GM12878 (cell line): ENCODE data around the gene TACC2. TPM values are rescaled to one million over a fixed set of nuclear protein-coding genes. Genes with fewer than 3 reads are reported as not detected.
"Not testable (repeated sequence)": the region's sequence is repeated elsewhere in the genome, so short reads cannot be mapped to it uniquely, and the experiment has no call there.

Experiments
- ATAC-seq: fragments of 200-7000 bp; cut with Tn5 transposase; 3 replicates; pipeline ENCODE4 v1.9.1; 2020; ENCODE audit warnings: mild to moderate bottlenecking, moderate library complexity
- BruUV-seq: library from RNA; stranded (reverse); fragments of 400-500 nt; replicated peaks from 2 replicates; lab custom pipeline; 2021; lab: Mats Ljungman, UMichigan
- CTCF ChIA-PET: fragments of 300-600 bp; sonication (Branson Sonifier 250); formaldehyde crosslinking; extraction: SDS; loops from one replicate; lab custom pipeline; 2021; ENCODE audit warnings: inconsistent platforms; lab: Yijun Ruan, JAX
- POLR2A ChIA-PET: fragments of 350-600 bp; formaldehyde crosslinking; extraction: SDS; loops from one replicate; lab custom pipeline; 2021; ENCODE audit warnings: inconsistent platforms; lab: Charles Lee
- RAD21 ChIA-PET: fragments of 300-600 bp; sonication (Branson Sonifier 250); formaldehyde crosslinking; loops from one replicate; lab custom pipeline; 2023; ENCODE audit warnings: antibody characterized with exemption; ENCODE audit not compliant: unreplicated experiment; lab: Charles Lee
- SMC1A ChIA-PET: fragments of 300-600 bp; sonication (Branson Sonifier 250); formaldehyde crosslinking; loops from one replicate; lab custom pipeline; 2023; ENCODE audit not compliant: unreplicated experiment, uncharacterized antibody; lab: Charles Lee
- DNase-seq: peaks from one replicate; pipeline ENCODE4 v3.0.0-alpha.2; 2011; ENCODE audit warnings: low read depth, low spot score
- FAIRE-seq: peaks from 3 replicates; lab custom pipeline; 2011; peaks lifted over from hg19 to GRCh38; lab: Jason Lieb, UNC
- H2AFZ ChIP-seq: 2 replicates; pipeline ENCODE4 v1.6.0; 2011; ENCODE audit warnings: low read depth, low read length, control low read depth; ENCODE audit not compliant: control insufficient read depth
- H3K27ac ChIP-seq: 2 replicates; pipeline ENCODE4 v1.5.1; 2011; ENCODE audit warnings: control low read depth; ENCODE audit not compliant: control insufficient read depth, insufficient read depth
- H3K27me3 ChIP-seq, 2 experiments: replicated peaks in 1 of 2; 2 replicates each; pipeline versions ENCODE4 v1.6.0 to v1.6.1; 2011; ENCODE audit warnings: low read length in 1 of 2; ENCODE audit not compliant: control insufficient read depth in 2 of 2, insufficient read depth in 2 of 2
- H3K36me3 ChIP-seq, 2 experiments: 2 replicates each; pipeline ENCODE4 v1.5.1; 2011; ENCODE audit warnings: low read length in 1 of 2; ENCODE audit not compliant: control insufficient read depth in 2 of 2, insufficient read depth in 2 of 2
- H3K4me1 ChIP-seq: 2 replicates; pipeline ENCODE4 v1.6.1; 2011; ENCODE audit warnings: mild to moderate bottlenecking, low read length, moderate library complexity, mixed read lengths; ENCODE audit not compliant: control insufficient read depth, insufficient read depth
- H3K4me2 ChIP-seq: 2 replicates; pipeline ENCODE4 v1.6.0; 2011; ENCODE audit warnings: control low read depth; ENCODE audit not compliant: control insufficient read depth, insufficient read depth
- H3K4me3 ChIP-seq: fragments of 200-600 bp; sonication (generic); 2 replicates; pipeline ENCODE4 v1.5.1; 2016
- H3K79me2 ChIP-seq: 2 replicates; pipeline ENCODE4 v1.6.0; 2011; ENCODE audit warnings: low read length; ENCODE audit not compliant: control insufficient read depth, insufficient read depth
- H3K9ac ChIP-seq: 2 replicates; pipeline ENCODE4 v1.8.0; 2011; ENCODE audit warnings: low read length, control low read depth, mixed read lengths; ENCODE audit not compliant: control insufficient read depth, insufficient read depth
- H3K9me3 ChIP-seq: replicated peaks from 3 replicates; pipeline ENCODE4 v1.5.1; 2011; ENCODE audit warnings: mild to moderate bottlenecking, low read length; ENCODE audit not compliant: control insufficient read depth, insufficient read depth
- H4K20me1 ChIP-seq: 2 replicates; pipeline ENCODE4 v1.6.0; 2011; ENCODE audit not compliant: control insufficient read depth, insufficient read depth
- BHLHE40 ChIP-seq, 2 experiments: fragments of 450-650 bp in 1 of 2; IDR thresholded peaks; 2 replicates each; pipeline ENCODE4 v1.6.1; 2011 to 2017; ENCODE audit warnings: low read depth in 2 of 2, borderline replicate concordance in 1 of 2, improper control_type of control experiment in 1 of 2, low read length in 1 of 2, mild to moderate bottlenecking in 1 of 2
- CHD2 ChIP-seq: IDR thresholded peaks from 2 replicates; pipeline ENCODE4 v1.6.1; 2011; ENCODE audit warnings: low read depth, low read length, improper control_type of control experiment, borderline replicate concordance
- HDAC2 ChIP-seq: fragments of 200-600 bp; sonication (generic); IDR thresholded peaks from 2 replicates; pipeline ENCODE4 v1.6.1; 2017
- KDM1A ChIP-seq: fragments of 200-600 bp; sonication (generic); IDR thresholded peaks from 2 replicates; pipeline ENCODE4 v1.6.1; 2016; ENCODE audit warnings: borderline replicate concordance
- MAX ChIP-seq: IDR thresholded peaks from 2 replicates; pipeline ENCODE4 v1.6.1; 2012; ENCODE audit warnings: low read depth, low read length, improper control_type of control experiment
- SIN3A ChIP-seq: IDR thresholded peaks from 2 replicates; pipeline ENCODE4 v1.6.1; 2012; ENCODE audit warnings: low read depth, low read length, improper control_type of control experiment
- STAT1 ChIP-seq: fragments of 450-650 bp; conservative IDR thresholded peaks from 2 replicates; pipeline ENCODE4 v1.6.1; 2014; ENCODE audit warnings: antibody characterized with exemption, mild to moderate bottlenecking
- ZBTB4 ChIP-seq: fragments of 450-650 bp; formaldehyde crosslinking; IDR thresholded peaks from 2 replicates; pipeline ENCODE4 v1.4.0; 2022; ENCODE audit warnings: mild to moderate bottlenecking, moderate library complexity
- whole genome bisulfite sequencing: methylation state at CpG from one replicate; pipeline ENCODE4 v1.1.6; 2016; ENCODE audit warnings: low lambda C conversion rate; ENCODE audit not compliant: insufficient replicate concordance, insufficient coverage; ENCODE audit errors: missing lambda C conversion rate; 5-methylcytosine and 5-hydroxymethylcytosine counted together
- in situ Hi-C: fragments of 300-500 bp; cut with MboI; formaldehyde crosslinking; loops from 9 replicates; pipeline ENCODE4 v1.14.3; 2018; ENCODE audit warnings: mixed read lengths
- intact Hi-C: fragments of 100-400 bp; cut with micrococcal nuclease; formaldehyde crosslinking; loops from one replicate; pipeline ENCODE4 v1.14.2; 2022; ENCODE audit not compliant: unreplicated experiment
- polyA plus RNA-seq, 11 experiments: library from polyadenylated mRNA; depleted of rRNA in 4 of 11; unstranded in 6 of 11; stranded (reverse) in 5 of 11; fragments of >200 nt; fragmentation: Nextera tagmentation in 4 of 11; fragmentation: Illumina TruSeq in 1 of 11; extraction: Ambion mirVana in 4 of 11; extraction: Trizol in 1 of 11; gene quantifications; 1 replicate in 1 of 11; 2 replicates in 10 of 11; pipeline versions ENCODE4 v1.2.1 to v1.2.3, GENCODE V29; 2011 to 2016; ENCODE audit warnings: inconsistent platforms in 2 of 11, missing spikeins in 2 of 11, low read depth in 1 of 11
- total RNA-seq, 4 experiments: library from RNA; depleted of rRNA in 3 of 4; stranded (reverse); fragments of >200 nt in 3 of 4; fragmentation: Illumina TruSeq in 1 of 4; extraction: Trizol in 1 of 4; gene quantifications; 2 replicates each; pipeline versions ENCODE4 v1.2.1 to v1.2.3, GENCODE V29; 2013 to 2021
- TF ChIP-seq, protein P1 (sequence below): IDR thresholded peaks from 2 replicates; pipeline ENCODE4 v1.6.1; 2012; ENCODE audit warnings: low read depth, low read length, improper control_type of control experiment

Gene TACC2
- total and polyA plus RNA-seq, 10 of the 15 experiments (the other 5 are each of a cell fraction or from before 2014, with no cell fraction given) = 0.07 to 0.64 (median 0.13) TPM; not detected in 5

GRCh38 chr10:121969086-121969485 lies 19.9 kb upstream of the TACC2 start:
- H2AFZ ChIP-seq, SMC1A ChIA-PET, H3K4me2 ChIP-seq, ATAC-seq, H3K4me3 ChIP-seq, H3K27ac ChIP-seq, intact Hi-C loops, H3K79me2 ChIP-seq, RAD21 ChIA-PET, H3K27me3 ChIP-seq, FAIRE-seq, H3K4me1 ChIP-seq, H3K9ac ChIP-seq, BruUV-seq, POLR2A ChIA-PET, H4K20me1 ChIP-seq, DNase-seq, in situ Hi-C loops, H3K9me3 ChIP-seq: not testable (repeated sequence)
- over 99% methylated on average over 8 of the region's 8 CpGs for WGBS
- CTCF ChIA-PET = interaction anchor here (0.7 kb wide), 1 partner anchor 47 kb away, joined by 3 read pairs; no protein-coding TSS in a partner anchor
- peaks cover 5 to 28% of the 10 kb centered on the region in 2 experiments for H3K36me3 ChIP-seq

DNA sequence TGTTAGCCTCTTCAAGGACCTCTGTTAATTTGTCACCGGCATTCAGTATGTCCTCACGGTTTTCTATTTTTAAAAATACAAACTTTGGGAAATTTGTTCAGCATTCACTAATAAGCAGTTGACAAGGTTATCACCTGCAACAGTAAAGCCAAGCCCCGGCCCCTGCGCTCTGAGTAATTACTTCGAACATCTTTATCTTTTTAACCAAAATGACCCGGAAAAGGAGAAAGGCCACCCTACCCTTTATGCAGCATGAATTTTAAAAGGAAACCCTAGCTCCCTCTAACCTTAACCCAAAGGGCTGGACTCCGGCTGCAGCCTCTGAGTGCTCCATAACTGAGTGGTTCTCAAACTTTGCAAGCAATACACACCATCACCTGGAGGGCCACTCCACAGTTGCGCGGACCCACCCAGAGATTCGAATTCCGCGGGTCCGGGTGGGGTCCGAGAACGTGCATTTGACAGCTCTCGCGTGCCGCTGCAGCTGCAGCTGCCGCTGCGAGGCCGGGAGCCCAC lies 14.9 kb upstream of the TACC2 start:
- no peak for TF ChIP-seq STAT1
- no peak for TF ChIP-seq KDM1A
- TF ChIP-seq, protein P1, sequence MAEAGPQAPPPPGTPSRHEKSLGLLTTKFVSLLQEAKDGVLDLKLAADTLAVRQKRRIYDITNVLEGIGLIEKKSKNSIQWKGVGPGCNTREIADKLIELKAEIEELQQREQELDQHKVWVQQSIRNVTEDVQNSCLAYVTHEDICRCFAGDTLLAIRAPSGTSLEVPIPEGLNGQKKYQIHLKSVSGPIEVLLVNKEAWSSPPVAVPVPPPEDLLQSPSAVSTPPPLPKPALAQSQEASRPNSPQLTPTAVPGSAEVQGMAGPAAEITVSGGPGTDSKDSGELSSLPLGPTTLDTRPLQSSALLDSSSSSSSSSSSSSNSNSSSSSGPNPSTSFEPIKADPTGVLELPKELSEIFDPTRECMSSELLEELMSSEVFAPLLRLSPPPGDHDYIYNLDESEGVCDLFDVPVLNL = peak; percentile 85
- no peak for TF ChIP-seq CHD2
- TF ChIP-seq SIN3A = peak; percentile 89
- TF ChIP-seq ZBTB4 (CRISPR knock-in tag) = no peak
- no peak for TF ChIP-seq HDAC2
- TF ChIP-seq MAX = 0 out of 2 replicates have a peak, but pooled peaks have one; percentile 57
- TF ChIP-seq BHLHE40 (IDR thresholded peaks at IDR 0.05; ENCODE audit: borderline replicate concordance in 1 of 2, low read depth in 2 of 2, low read length in 1 of 2) = peak; percentile 70 to 90
- TF ChIP-seq, all 136 proteins: peak for 4

More for the DNA sequence above, 14.9 kb upstream of the TACC2 start:
- ChIA-PET SMC1A (no interaction called here), POLR2A (interaction anchor here (0.6 to 1.7 kb wide), 2 partner anchors 46 to 214 kb away, joined by 3 to 4 read pairs; partner anchors contain the start of gene ATE1), CTCF (interaction anchor here (0.8 kb wide), 1 partner anchor 73 kb away, joined by 3 read pairs; no protein-coding TSS in a partner anchor), RAD21 (no interaction called here)
- Histone ChIP-seq H3K27me3 (no peaks in the 10 kb centered on the region), H3K4me2 (peak overlapping the region; percentile 72), H3K27ac (no peak overlapping the region; the same call in 1 of the 2 replicates), H3K79me2 (peaks cover 21% of the 10 kb centered on the region), H4K20me1 (no peaks in the 10 kb centered on the region), H3K36me3 (peaks cover 2 to 7% of the 10 kb centered on the region in 2 experiments; a peak in 3 of 4 replicates), H3K9ac (peak overlapping the region; percentile 92), H3K4me1 (no peaks in the 10 kb centered on the region), H3K4me3 (peak overlapping the region; percentile 95), H2AFZ (peak overlapping the region; percentile 73), H3K9me3 (peaks cover 5% of the 10 kb centered on the region; the same call in 2 of the 3 replicates)
- no peak for DNase-seq
- FAIRE-seq = no peak
- BruUV-seq = no TSS peak
- ATAC-seq = peak; percentile 46
- WGBS = 10% methylated on average over 21 of the region's 21 CpGs
- in situ Hi-C loops (no loop called here), intact Hi-C loops (loop anchor here (2.0 kb wide), 1 partner anchor 45 kb away; the partner anchor contains the start of gene ATE1)
